Nephron (organoid): ENCODE measurements around the gene PKP4.
A peak's percentile ranks its signal among the peaks of the same experiment; 100 is the strongest.

Experiments used
- H3K27ac Mint-ChIP-seq, 3 experiments: 2 replicates each; pipeline ENCODE4 v1.8.0; 2020; ENCODE audit warnings: mixed read lengths in 3 of 3, mild to moderate bottlenecking in 2 of 3, moderate library complexity in 1 of 3
- H3K27me3 Mint-ChIP-seq: 2 replicates; pipeline ENCODE4 v1.8.0; 2021; ENCODE audit warnings: low read depth, mild to moderate bottlenecking, moderate library complexity, mixed read lengths
- H3K36me3 Mint-ChIP-seq: 2 replicates; pipeline ENCODE4 v1.8.0; 2020; ENCODE audit warnings: low read depth, mixed read lengths
- H3K4me1 Mint-ChIP-seq: 2 replicates; pipeline ENCODE4 v1.8.0; 2020; ENCODE audit warnings: mixed read lengths
- H3K4me3 Mint-ChIP-seq, 3 experiments: 2 replicates each; pipeline ENCODE4 v1.8.0; 2020; ENCODE audit warnings: mild to moderate bottlenecking in 3 of 3, mixed read lengths in 3 of 3, moderate library complexity in 2 of 3
- H3K9me3 Mint-ChIP-seq: 2 replicates; pipeline ENCODE4 v1.8.0; 2020; ENCODE audit warnings: mixed read lengths
- CTCF ChIP-seq, 3 experiments: fragments of 200-600 bp; sonication (generic); IDR thresholded peaks; one replicate each; pipeline ENCODE4 v1.5.0; 2021; ENCODE audit warnings: antibody characterized with exemption in 3 of 3; ENCODE audit not compliant: unreplicated experiment in 3 of 3

The PKP4 gene

DNA sequence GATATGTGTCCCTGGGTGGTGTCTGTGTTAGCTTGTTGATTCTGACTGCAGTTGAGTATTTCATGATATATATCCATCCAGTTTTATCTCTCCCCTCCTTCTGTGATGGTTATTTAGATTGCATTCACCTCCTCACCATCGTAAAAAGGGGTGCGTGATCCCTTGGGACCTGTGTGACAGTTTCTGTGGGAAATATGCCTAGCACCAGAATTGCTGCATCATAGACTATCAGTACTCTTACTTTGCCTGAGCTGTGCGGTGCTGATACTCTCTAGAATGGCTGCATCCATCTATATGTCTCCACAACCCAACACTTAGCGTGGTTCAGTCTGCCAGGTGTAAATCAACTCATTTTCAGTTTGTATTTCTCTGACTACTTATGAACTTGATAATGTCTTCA, 34.3 kb downstream of the PKP4 start:
- peaks cover 61% of the 10 kb centered on the region for H3K4me1 Mint-ChIP-seq
- no peaks in the 10 kb centered on the region for H3K9me3 Mint-ChIP-seq
- H3K4me3 Mint-ChIP-seq: no peak overlapping the region
- H3K27me3 Mint-ChIP-seq: no peaks in the 10 kb centered on the region
- no peaks in the 10 kb centered on the region for H3K36me3 Mint-ChIP-seq
- H3K27ac Mint-ChIP-seq: no peak overlapping the region
- no peak for TF ChIP-seq CTCF (IDR thresholded peaks at IDR 0.05; ENCODE audit: unreplicated experiment in 3 of 3)

DNA sequence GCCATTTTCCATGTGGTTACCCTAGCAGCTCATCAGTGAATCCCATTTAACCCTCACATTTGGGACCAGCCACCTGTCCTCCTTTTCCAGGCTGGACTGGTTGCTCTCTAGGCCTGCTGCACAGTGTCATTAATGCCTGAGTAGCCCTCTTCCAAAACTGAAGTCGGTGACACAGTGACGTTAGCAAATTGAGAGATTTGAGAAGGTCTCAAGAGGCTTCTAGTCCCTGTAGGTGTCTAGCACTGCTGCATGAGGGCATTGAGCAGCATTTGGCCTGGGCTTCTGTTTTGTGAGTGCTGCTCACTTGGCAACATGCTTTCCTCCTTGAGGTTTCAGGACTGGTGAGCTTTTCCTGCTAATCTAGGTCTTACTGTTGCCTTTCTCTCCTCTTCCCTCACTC, 36.7 kb downstream of the PKP4 start:
- Mint-ChIP-seq H3K36me3 (peaks cover 4% of the 10 kb centered on the region), H3K9me3 (no peaks in the 10 kb centered on the region), H3K4me3 (no peak overlapping the region), H3K27ac (no peak overlapping the region), H3K27me3 (no peaks in the 10 kb centered on the region), H3K4me1 (peaks cover 52% of the 10 kb centered on the region)
- no peak for TF ChIP-seq CTCF (IDR thresholded peaks at IDR 0.05; ENCODE audit: unreplicated experiment in 3 of 3)

DNA sequence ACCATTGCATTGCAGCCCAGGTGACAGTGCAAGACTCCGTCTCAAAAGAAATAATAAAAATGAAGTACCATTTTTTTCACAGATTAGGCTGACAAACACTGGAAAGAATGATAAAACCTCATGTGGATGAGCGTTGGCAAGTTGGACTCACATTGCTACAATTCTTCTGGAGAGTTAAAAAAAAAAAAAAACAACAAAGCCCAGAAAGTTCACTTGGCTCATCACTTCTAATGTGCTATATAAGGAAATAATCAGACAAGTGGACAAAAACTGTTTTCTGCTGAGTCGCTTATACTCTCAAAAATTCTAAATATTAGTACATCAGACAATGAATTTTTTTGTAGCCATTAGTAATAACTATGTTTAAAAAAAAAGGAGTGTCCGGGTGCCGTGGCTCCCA, 38.4 kb downstream of the PKP4 start:
- H3K27ac Mint-ChIP-seq: no peak overlapping the region
- no peaks in the 10 kb centered on the region for H3K27me3 Mint-ChIP-seq
- H3K4me1 Mint-ChIP-seq: peaks cover 45% of the 10 kb centered on the region
- peaks cover 4% of the 10 kb centered on the region for H3K36me3 Mint-ChIP-seq
- no peaks in the 10 kb centered on the region for H3K9me3 Mint-ChIP-seq
- no peak overlapping the region for H3K4me3 Mint-ChIP-seq
- no peak for TF ChIP-seq CTCF (IDR thresholded peaks at IDR 0.05; ENCODE audit: unreplicated experiment in 3 of 3)

DNA sequence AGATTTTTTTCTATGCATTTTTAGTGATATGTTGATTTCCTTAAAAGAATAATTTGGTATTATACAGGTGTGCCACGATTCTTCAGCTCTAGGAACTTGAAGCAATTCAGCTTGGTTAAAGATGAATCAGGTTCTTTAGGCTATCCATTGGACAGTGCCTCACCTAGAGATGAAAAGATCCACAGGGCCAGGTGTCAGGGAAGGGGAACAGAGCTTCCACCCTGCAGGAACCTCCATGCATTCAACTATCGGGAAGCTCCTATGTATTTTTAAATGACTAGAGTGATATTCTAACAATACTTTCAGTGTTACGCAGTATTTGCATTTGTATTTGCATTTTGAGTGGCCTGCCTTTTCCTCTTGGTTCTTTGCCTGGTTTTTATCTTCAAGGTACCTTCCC, 40.2 kb downstream of the PKP4 start:
- Mint-ChIP-seq H3K27me3 (no peaks in the 10 kb centered on the region), H3K9me3 (no peaks in the 10 kb centered on the region), H3K4me1 (peaks cover 44% of the 10 kb centered on the region), H3K4me3 (no peak overlapping the region), H3K27ac (peak overlapping the region; percentile 11 to 61 (median 21)), H3K36me3 (peaks cover 7% of the 10 kb centered on the region)
- no peak for TF ChIP-seq CTCF (IDR thresholded peaks at IDR 0.05; ENCODE audit: unreplicated experiment in 3 of 3)

DNA sequence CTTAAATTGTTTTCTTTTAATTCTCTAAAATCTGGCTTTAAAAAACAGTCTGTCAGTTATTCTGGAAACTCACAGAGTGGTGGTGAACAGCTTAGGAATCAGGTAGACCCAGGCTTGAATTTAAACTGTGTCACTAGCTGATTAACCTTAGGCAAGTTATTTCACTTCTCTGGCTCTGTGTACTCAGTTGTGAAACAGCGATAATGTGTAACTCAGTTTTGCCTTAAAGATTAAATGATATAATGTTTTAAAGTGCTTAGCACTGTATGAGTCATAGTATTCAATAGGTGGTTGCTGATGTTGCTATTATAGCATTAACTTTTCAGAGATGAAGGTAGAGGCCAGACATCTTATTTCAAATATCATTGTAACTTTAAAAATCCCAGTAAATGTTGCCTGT, 40.7 kb downstream of the PKP4 start:
- Mint-ChIP-seq H3K36me3 (peaks cover 7% of the 10 kb centered on the region), H3K4me3 (no peak overlapping the region), H3K9me3 (no peaks in the 10 kb centered on the region), H3K4me1 (peaks cover 43% of the 10 kb centered on the region), H3K27ac (peak overlapping the region; percentile 11 to 61 (median 28)), H3K27me3 (no peaks in the 10 kb centered on the region)
- no peak for TF ChIP-seq CTCF (IDR thresholded peaks at IDR 0.05; ENCODE audit: unreplicated experiment in 3 of 3)

DNA sequence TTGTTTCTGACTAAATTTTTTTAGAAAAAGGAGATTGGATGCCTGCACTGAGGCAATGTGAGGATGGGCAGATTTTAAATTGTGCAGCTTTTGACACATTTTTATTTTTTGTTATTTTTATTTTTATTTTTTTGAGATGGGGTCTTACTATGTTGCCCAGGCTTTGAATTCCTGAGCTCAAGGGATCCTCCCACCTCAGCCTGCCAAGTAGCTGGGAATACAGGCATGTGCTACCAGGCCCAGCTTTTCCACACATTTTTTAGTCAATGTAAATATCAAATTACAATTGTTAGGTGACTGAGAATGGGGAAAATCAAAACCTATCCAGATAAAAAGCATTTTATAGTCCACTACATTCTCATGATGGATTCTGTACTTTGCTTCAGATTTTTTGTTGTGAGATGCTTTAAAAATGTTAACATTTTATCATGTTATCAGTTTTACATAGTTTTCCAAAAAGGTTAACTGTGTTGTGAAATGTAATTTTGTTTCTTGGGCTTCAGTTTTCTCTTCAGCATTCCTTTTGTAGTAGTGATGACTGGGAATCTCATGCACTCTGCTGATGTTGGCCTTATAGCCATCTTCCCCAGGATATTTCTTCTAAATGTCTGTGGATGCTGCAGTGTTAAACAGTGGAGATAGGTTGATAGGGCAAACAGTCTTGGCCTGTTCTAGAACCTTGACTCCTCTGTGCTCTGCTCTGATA, 41.4 kb downstream of the PKP4 start:
- Mint-ChIP-seq H3K4me3 (no peak overlapping the region), H3K27ac (peak overlapping the region; percentile 28 to 61 (median 35)), H3K36me3 (peaks cover 7% of the 10 kb centered on the region), H3K9me3 (no peaks in the 10 kb centered on the region), H3K4me1 (peaks cover 46% of the 10 kb centered on the region), H3K27me3 (no peaks in the 10 kb centered on the region)
- TF ChIP-seq CTCF (IDR thresholded peaks at IDR 0.05; ENCODE audit: unreplicated experiment in 3 of 3): no peak
